HEK293T (cell line): ENCODE measurements around the gene FSTL4.

Experiments
- CTCF ChIA-PET: fragments of 350-600 bp; formaldehyde crosslinking; extraction: SDS; loops from one replicate; lab custom pipeline; 2021; ENCODE audit warnings: antibody characterized with exemption, inconsistent platforms; lab: Yijun Ruan, JAX
- POLR2A ChIA-PET: fragments of 350-600 bp; formaldehyde crosslinking; extraction: SDS; loops from one replicate; lab custom pipeline; 2020; ENCODE audit warnings: antibody characterized with exemption, inconsistent platforms; lab: Yijun Ruan, JAX
- DNase-seq: peaks from one replicate; pipeline ENCODE4 v3.0.0; 2012; ENCODE audit warnings: mixed read lengths; ENCODE audit errors: extremely low spot score
- ARNT ChIP-seq: fragments of 450-650 bp; IDR thresholded peaks from 2 replicates; pipeline ENCODE4 v1.6.1; 2017; ENCODE audit warnings: mild to moderate bottlenecking
- BHLHE40 ChIP-seq: fragments of 450-650 bp; IDR thresholded peaks from 2 replicates; pipeline ENCODE4 v1.6.1; 2016; ENCODE audit warnings: mild to moderate bottlenecking, moderate library complexity, borderline replicate concordance
- CTBP1 ChIP-seq: fragments of 450-650 bp; IDR thresholded peaks from 2 replicates; pipeline ENCODE4 v1.6.1; 2016; ENCODE audit warnings: borderline replicate concordance
- ELF4 ChIP-seq: fragments of 450-650 bp; IDR thresholded peaks from 2 replicates; pipeline ENCODE4 v1.6.1; 2017; ENCODE audit warnings: antibody characterized with exemption
- FOXA1 ChIP-seq: fragments of 450-650 bp; IDR thresholded peaks from 2 replicates; pipeline ENCODE4 v1.6.1; 2016; ENCODE audit warnings: mild to moderate bottlenecking
- FOXK2 ChIP-seq: fragments of 450-650 bp; IDR thresholded peaks from 2 replicates; pipeline ENCODE4 v1.6.1; 2016; ENCODE audit warnings: mild to moderate bottlenecking
- FOXM1 ChIP-seq: fragments of 450-650 bp; IDR thresholded peaks from 2 replicates; pipeline ENCODE4 v1.6.1; 2017; ENCODE audit warnings: mild to moderate bottlenecking, borderline replicate concordance
- HDGF ChIP-seq: fragments of 450-650 bp; IDR thresholded peaks from 2 replicates; pipeline ENCODE4 v1.6.1; 2017; ENCODE audit warnings: antibody characterized with exemption, borderline replicate concordance
- L3MBTL2 ChIP-seq: fragments of 450-650 bp; conservative IDR thresholded peaks from 2 replicates; pipeline ENCODE4 v1.6.1; 2016; ENCODE audit warnings: mild to moderate bottlenecking
- LEF1 ChIP-seq: fragments of 450-650 bp; IDR thresholded peaks from 2 replicates; pipeline ENCODE4 v1.6.1; 2017; ENCODE audit warnings: mild to moderate bottlenecking, borderline replicate concordance
- NFRKB ChIP-seq: fragments of 450-650 bp; IDR thresholded peaks from 2 replicates; pipeline ENCODE4 v1.6.1; 2016; ENCODE audit warnings: mild to moderate bottlenecking, moderate library complexity
- PKNOX1 ChIP-seq: fragments of 450-650 bp; IDR thresholded peaks from 2 replicates; pipeline ENCODE4 v1.6.1; 2016
- SP1 ChIP-seq: fragments of 450-650 bp; IDR thresholded peaks from 2 replicates; pipeline ENCODE4 v1.6.1; 2017
- SUZ12 ChIP-seq: fragments of 450-650 bp; IDR thresholded peaks from 2 replicates; pipeline ENCODE4 v1.6.1; 2016; ENCODE audit warnings: mild to moderate bottlenecking
- TARDBP ChIP-seq: fragments of 450-650 bp; IDR thresholded peaks from 2 replicates; pipeline ENCODE4 v1.6.1; 2016
- ZNF384 ChIP-seq: fragments of 450-650 bp; IDR thresholded peaks from 2 replicates; pipeline ENCODE4 v1.6.1; 2016

FSTL4 gene

DNA sequence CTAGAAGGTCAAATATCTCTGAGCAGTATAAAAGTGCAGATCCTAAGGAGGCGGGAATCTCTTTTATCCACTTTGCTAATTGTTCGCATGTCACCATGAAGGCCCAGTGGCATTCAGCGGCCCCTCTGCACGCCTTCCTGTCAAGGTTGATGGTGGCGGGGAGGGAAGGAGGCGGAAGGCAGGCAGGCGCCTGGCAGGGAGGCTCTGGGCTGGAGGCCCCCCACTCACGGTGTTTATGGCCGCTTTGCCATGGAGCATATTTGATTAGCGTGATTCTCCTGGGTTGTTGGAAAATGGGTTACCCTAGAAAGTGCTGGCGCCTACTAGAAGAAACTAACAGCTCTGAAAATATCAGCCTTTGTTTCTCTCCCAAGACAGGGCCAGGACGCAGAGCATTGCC is 209.6 kb downstream of the FSTL4 start:
- no peak for TF ChIP-seq SP1
- TF ChIP-seq FOXM1 = no peak
- TF ChIP-seq CTBP1 = no peak
- TF ChIP-seq FOXA1 = no peak
- no peak for TF ChIP-seq PKNOX1
- no peak for TF ChIP-seq ARNT
- TF ChIP-seq SUZ12 = no peak
- TF ChIP-seq LEF1 = no peak
- TF ChIP-seq TARDBP = no peak
- TF ChIP-seq FOXK2 = no peak
- no peak for TF ChIP-seq NFRKB
- no peak for TF ChIP-seq HDGF
- TF ChIP-seq ZNF384 = no peak
- no peak for TF ChIP-seq BHLHE40
- TF ChIP-seq L3MBTL2 = no peak
- DNase-seq = no peak
- ChIA-PET POLR2A (no interaction called here), CTCF (no interaction called here)

DNA sequence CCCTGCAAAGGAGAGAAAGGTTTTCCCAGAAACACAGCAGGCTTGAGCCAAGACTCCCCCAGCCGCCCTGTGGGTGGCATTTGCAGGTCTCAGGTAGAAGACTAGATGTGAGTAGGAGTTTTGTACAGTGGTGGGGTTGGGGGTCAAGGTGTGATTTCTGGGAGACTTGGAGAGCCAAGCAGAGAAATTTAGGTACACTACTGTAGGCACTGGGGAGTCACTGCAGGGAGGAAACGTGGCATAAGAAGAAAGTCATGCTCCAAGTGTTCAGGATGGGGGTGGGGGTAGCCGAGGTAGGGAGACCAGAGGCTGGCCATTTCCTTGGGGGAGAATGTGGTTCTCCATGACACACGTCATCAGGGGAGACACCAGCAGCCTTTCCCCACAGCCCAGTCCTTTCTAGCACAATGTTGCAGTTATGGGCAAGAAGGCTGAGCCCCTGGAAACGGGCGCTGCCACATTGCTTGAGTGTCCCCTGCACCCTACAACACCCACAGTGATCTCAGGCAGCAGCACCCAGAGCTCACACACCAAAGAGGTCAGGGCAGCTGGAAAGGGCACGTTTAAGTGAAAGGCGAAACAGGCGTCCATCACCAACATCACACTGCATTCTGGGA is 210.5 kb downstream of the FSTL4 start:
- TF ChIP-seq CTBP1 (no peak), PKNOX1 (no peak), HDGF (no peak), ZNF384 (no peak), FOXK2 (no peak), ELF4 (no peak), TARDBP (no peak), L3MBTL2 (no peak), FOXM1 (no peak), NFRKB (no peak), FOXA1 (no peak), SP1 (no peak), SUZ12 (no peak), BHLHE40 (no peak), LEF1 (no peak), ARNT (no peak)
- POLR2A ChIA-PET = no interaction called here
- CTCF ChIA-PET = no interaction called here
- no peak for DNase-seq

- TF ChIP-seq ELF4 (no peak), ARNT (no peak), FOXA1 (no peak), NFRKB (no peak), FOXK2 (no peak), CTBP1 (no peak), ZNF384 (no peak)
- POLR2A ChIA-PET = interaction anchor here (0.7 kb wide), 1 partner anchor 83 kb away, joined by 3 read pairs; no protein-coding TSS in a partner anchor
- CTCF ChIA-PET = interaction anchor here (0.9 to 2.3 kb wide), 2 partner anchors 23 to 43 kb away, joined by 5 to 11 read pairs; no protein-coding TSS in a partner anchor
- DNase-seq = no peak
Measured at GRCh38 chr5:133400831-133401351, 211.4 kb downstream of the FSTL4 start.

- POLR2A ChIA-PET = no interaction called here
- CTCF ChIA-PET = interaction anchor here (2.3 kb wide), 1 partner anchor 24 kb away, joined by 11 read pairs; no protein-coding TSS in a partner anchor
- TF ChIP-seq SUZ12 (no peak), BHLHE40 (no peak), ELF4 (no peak), FOXM1 (no peak), FOXK2 (no peak), L3MBTL2 (no peak)
- no peak for DNase-seq
Measured at GRCh38 chr5:133400120-133400519, 212.2 kb downstream of the FSTL4 start.

- TF ChIP-seq ELF4 = no peak
- no peak for TF ChIP-seq ZNF384
- no peak for TF ChIP-seq FOXK2
- TF ChIP-seq CTBP1 = no peak
- no peak for TF ChIP-seq HDGF
- no peak for TF ChIP-seq SUZ12
- no peak for TF ChIP-seq ARNT
- no peak for TF ChIP-seq SP1
- no peak for TF ChIP-seq BHLHE40
- no peak for TF ChIP-seq NFRKB
- TF ChIP-seq LEF1 = no peak
- no peak for TF ChIP-seq PKNOX1
- no peak for TF ChIP-seq FOXM1
- no peak for TF ChIP-seq FOXA1
- no peak for TF ChIP-seq TARDBP
- no peak for TF ChIP-seq L3MBTL2
- no peak for DNase-seq
- CTCF ChIA-PET = interaction anchor here (2.3 kb wide), 1 partner anchor 24 kb away, joined by 11 read pairs; no protein-coding TSS in a partner anchor
- POLR2A ChIA-PET = no interaction called here
Measured at GRCh38 chr5:133399247-133399891, 213.0 kb downstream of the FSTL4 start.
